C1 segment of cervical spinal cord (tissue), 14 donors: ENCODE measurements around the gene EXD3.
"Not testable (repeated sequence)": the region's sequence is repeated elsewhere in the genome, so short reads cannot be mapped to it uniquely, and the experiment has no call there.

Experiments used
- DNase-seq, 14 donors: peaks; one replicate each; lab custom pipeline; 2025; lab: John Stamatoyannopoulos, UW

The EXD3 gene

DNA sequence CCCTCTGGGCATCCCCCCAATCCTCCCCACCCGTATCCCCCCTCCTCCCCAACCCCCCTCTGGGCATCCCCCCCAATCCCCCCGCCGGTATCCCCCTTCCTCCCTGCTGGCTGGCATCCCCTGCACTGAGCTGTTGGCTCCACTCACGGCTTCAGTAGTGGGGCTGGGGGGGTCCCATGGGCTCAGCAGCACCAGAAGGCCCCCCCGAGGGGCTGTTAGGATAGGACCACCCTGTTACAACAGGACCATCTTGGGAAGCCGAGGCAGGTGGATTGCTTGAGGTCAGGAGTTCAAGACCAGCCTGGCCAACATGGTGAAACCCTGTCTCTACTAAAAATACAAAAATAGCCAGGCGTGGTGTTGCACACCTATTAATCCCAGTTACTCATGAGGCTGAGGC, 42.4 kb downstream of the EXD3 start:
- DNase-seq: no peak

DNA sequence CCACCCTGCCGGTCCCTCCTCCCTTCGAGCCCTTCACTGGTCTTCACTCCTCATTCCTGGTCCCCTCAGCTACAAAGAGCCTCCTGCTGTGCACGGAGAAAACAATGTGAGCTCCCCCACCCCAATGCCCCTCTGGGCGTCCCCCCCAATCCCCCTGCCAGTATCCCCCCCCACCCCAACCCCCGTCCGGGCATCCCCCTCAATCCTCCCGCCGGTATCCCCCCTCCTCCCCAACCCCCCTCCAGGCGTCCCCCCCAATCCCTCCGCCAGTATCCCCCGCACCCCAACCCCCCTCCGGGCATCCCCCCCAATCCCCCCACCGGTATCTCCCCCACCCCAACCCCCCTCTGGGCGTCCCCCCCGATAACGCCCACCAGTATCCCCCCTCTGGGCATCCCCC, 42.8 kb downstream of the EXD3 start:
- no peak for DNase-seq

DNA sequence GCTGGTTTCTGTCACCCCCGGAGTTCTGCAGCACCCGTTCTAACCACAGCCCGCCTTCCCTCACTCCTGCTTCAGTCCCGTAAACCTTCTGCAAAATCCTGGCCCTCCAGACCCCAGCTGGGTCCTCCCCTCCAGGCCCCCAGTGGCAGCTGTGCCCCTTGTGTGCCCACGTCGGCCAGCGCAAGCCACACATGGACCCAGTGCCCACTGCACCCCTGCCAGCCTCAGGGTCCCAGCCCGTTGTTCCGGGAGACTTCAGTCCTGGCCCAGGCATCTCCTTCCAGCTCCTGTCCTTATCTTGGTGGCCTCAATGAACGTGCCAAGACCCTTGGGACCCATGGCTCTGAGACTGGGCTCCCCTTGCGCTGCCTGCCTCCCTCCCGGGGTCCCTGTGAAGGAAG, 43.2 kb downstream of the EXD3 start:
- DNase-seq: no peak

DNA sequence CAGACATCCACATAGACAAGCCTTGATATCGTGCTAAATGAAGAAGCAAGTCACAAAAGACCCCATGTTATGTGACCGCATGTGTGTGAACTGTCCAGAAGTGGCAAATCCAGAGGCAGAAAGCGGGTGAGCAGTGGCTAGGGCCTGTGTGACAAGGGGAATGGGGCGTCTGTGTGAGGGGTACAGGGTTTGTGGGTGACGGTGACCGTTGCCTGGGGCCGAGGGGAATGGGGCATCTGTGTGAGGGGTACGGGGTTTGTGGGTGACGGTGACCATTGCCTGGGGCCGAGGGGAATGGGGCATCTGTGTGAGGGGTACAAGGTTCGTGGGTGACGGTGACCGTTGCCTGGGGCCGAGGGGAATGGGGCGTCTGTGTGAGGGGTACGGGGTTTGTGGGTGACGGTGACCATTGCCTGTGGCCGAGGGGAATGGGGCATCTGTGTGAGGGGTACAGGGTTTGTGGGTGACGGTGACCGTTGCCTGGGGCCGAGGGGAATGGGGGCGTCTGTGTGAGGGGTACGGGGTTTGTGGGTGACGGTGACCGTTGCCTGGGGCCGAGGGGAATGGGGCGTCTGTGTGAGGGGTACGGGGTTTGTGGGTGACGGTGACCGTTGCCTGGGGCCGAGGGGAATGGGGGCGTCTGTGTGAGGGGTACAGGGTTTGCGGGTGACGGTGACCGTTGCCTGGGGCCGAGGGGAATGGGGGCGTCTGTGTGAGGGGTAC, 44.1 kb downstream of the EXD3 start:
- not testable (repeated sequence) for DNase-seq

DNA sequence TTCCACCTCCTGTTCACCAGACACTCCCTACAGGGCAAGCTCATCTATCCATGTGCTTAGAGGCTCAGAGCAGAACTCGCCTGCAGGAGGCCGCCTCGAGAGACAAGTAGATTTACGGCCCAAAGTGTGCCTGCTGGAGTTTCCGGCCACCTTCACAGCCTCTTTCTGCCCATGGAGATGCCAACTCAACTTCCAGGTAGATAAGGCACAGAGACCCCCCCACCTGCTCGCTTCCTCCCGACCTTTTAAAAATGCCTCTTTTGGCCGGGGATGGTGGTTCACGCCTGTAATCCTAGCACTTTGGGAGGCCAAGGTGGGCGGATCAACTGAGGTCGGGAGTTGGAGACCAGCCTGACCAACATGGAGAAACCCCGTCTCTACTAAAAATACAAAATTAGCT, 46.6 kb downstream of the EXD3 start:
- DNase-seq: no peak

DNA sequence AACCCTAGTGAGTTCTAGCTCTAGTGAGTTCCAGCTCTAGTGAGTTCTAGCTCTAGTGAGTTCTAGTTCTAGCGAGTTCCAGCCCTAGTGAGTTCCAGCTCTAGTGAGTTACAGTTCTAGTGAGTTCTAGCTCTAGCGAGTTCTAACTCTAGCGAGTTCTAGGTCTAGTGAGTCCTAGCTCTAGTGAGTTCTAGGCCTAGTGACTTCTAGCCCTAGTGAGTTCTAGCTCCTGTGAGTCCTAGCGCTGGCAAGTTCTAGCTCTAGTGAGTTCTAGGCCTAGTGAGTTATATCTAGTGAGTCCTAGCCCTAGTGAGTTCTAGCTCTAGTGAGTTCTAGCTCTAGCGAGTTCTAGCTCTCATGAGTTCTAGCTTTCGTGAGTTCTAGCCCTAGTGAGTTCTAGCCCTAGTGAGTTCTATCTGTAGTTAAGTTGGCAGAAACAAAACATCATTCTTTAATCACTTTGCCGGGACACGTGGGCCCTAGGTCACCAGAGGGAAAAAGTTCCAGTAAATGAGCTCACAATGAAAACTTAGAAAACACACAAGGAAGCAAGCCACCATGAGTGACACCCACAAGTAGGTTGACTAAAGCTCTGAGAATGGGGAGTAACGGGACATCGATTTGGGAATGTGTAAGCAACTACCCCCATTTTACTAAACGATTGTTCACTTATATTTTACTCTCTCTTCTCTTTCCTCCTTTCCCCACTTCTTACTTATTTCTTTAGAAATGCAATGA, 47.5 kb downstream of the EXD3 start:
- no peak for DNase-seq

DNA sequence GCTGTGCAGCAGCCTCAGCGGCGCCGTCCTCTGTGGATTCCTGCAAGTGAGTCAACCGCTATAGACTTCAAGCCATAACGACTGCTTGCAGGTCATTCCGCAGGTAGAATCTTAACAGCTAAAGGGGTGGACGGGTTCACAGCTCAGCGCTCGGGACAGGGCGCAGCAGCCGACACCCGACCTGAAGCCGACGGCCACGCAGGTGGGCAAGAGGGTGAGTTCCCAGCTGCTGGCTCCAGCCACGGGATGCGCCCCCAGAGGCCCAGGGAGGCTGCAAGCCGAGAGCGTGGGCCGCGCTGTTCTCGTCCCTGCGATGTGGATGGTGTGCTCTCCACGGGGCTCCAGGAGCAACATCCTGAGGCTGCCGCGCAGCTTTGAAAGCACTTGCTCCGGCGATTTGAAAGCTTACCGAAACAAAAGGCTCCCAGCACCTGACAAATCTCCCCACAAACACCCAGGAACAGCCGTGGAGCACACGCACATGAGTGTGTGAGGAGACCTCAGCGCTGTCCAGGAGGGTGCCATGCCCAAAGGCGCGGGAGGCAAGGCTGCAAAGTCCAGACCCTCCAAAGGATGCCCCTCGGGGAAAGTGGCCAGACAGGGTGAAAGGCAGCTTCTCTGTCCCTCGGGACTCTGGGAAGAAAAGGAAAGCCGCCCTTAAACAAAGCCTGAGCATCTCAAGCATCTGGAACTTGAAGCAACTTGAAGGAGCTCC, 48.7 kb downstream of the EXD3 start:
- DNase-seq: no peak

DNA sequence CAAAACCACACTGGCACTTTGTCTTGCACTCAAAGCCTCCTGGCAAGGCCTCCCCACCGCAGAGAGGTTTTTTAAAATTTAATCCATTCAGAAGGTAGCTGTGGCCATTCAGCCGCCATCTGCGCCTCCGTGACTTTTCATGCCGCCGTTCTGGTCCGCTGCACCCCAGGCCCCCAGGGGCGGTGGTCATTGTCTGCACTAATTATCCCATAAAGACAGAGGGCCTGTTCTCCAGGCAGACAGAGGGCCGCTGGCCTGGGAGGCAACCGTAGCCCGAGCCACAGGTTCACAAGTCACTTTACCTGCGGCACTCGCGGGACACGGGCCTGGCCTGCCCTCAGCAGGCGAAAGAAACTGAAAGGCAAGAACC, 49.4 kb downstream of the EXD3 start:
- DNase-seq: no peak

DNA sequence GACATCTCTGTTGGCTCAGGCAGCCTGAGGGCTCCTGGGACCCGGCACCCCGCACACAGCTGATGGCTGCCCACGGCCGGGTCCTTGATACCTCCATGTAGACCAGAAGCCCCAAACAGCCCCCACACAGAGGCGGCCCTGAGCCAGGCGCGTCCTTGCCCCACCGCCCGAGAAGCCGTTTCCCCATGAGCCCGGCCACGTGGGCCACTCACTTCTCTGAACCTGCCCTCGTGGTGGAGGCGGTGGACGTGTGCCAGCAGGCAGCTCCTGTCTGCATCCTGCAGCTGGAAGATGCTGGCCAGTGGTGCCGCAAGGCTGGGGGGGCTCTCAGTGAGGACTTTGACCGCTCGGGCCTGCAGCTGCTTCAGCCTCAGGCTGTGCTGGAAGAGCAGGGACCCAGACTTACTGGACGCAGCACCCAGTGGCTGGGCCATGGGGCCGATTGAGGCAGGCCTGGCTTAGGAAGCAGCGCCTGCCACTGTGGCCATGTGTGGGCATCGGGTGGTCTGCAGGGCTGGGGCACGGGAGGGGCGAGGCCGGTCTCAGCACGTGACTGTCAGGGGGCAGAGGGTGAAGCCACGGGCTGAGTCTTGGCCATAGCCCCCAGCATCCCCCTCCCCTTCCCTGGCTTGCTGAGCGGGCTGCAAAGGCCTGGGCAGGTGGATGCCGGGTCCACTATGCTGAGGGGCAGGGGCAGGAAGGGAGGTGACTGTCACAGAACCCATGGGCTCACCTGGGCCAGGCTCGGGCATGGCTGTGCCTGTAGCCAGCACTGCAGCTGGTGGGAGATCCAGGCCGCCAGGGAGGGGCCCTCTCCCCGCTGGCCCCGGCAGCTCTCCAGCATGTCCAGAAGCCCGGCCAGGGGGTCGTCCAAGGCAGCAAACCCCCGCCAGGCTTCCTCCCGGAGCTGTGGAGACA, 50.0 kb downstream of the EXD3 start:
- no peak for DNase-seq

DNA sequence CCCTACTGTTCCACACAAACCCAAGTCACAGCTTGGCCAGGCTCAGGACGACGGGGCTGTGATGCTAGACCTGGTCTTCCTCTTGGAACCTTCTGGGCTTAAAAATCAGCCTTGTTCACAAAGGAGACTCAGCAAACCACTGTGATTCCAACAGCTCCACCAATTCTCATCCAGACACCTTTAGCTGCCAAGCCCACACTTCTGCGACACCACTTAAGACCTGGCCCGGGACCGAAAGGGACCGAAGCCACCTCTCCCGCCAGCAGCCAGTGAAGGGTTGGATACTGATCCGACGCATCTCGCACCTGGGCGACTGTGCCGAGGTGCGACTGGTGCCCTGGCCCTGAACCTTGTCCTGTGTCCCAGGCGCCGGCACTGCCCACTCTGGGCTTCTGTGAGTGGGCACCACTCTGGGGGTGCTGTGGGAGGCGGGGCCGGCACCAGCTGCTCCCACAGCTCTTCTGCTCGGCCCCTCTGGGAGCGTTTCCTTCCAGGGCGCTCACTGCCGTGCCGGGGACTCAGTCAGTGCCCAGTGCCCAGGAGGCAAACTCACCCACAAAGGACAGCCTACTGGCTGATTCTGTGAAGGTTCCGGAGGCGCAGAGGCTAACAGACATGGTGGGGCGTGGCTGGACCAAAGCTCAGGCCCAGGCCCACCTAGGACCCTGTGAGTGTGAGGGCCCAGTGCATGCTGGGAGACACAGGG, 50.9 kb downstream of the EXD3 start:
- no peak for DNase-seq

DNA sequence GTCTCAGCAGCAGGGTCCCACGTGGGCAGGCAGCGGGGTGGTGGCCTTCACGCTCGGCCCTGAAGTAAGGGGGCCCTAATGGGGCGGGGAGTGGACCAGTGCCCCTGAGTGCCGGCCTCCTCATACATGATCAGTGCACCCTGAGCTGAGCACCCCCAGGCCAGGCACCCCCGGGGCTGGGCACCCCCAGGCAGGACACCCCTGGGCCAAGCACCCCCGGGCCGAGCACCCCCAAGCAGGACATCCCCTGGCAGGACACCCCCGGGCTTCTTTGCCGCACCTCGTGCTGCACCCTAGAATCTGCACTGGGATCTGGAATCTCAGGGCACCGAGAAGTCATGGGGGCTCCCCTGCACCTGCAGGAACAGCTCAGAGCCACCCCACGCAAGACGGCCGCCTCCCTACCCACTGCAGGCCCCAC, 51.4 kb downstream of the EXD3 start:
- no peak for DNase-seq

DNA sequence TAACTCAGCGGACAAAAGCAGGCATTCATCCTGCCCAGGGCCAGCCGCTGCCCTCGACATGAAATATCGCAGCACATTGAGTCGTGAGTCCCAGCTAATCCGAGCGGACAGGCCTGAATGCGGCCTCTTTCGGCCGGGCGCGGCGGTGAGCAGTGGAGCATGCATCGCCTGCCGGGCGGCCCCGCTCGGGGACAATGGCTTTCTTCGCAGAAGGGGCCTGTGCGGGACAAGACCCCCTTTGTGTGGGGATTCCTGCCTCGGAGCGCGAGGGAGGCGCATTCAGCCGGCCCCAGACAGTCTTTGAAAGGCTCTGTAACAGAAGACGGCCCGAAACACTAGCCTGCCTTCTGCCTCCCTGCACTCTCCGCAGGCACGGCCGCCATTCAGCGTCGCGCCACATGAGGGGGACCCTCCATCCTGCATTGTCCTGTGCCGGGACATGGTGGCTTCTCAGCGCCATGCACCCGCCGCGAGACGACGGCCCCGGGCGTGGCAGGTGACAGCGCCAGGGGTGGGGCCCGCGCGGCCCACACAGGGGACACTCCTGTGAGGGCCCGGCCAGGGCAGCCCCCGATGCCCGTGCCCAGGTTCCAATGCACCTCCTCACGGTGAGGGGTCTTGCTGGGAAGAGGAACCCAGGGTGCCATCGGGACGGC, 52.0 kb downstream of the EXD3 start:
- DNase-seq: peak in 6 of 14 donors; percentile 3 to 61 (median 16)

DNA sequence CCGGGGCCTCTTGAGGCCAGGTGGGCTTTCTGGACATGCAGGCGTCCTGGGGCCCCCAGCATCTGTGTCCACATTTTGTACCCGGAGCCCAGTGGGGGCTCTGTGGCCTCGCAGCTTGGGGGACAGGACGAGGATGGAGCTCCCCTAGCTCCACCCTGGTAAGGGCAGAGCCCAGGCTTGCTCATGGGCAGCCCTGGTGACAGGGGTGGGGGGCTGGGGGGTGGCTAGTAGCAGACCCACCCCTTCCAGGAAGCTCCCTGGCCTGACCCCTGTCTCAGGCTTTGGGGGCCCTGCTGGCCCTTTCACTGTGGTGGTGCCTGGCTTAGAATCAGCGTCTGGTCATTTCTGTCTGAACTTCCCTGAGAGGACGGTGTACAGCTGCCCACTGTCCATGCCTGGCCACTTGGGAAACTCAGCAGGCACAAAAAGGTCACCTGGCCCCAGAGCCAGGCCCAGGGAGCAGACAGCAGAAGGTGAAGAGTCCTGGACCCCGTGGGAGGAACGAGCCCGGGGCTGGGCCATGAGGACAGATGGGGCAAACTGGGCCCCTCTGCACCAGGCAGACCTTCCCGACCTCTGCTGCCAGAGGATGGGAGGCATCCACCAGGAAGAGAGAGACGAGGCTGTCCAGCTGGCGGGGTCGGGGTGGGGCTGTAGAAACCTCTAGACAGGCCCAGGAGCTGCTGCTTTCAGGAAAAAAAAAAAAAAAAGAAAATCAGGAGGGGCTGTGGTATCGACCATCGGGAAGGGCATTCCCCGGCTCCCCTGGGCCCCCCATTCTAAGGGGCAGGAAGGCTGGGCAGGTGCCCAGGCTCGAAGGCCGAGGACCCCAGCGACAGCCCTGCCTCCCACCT, 52.8 kb downstream of the EXD3 start:
- no peak for DNase-seq

DNA sequence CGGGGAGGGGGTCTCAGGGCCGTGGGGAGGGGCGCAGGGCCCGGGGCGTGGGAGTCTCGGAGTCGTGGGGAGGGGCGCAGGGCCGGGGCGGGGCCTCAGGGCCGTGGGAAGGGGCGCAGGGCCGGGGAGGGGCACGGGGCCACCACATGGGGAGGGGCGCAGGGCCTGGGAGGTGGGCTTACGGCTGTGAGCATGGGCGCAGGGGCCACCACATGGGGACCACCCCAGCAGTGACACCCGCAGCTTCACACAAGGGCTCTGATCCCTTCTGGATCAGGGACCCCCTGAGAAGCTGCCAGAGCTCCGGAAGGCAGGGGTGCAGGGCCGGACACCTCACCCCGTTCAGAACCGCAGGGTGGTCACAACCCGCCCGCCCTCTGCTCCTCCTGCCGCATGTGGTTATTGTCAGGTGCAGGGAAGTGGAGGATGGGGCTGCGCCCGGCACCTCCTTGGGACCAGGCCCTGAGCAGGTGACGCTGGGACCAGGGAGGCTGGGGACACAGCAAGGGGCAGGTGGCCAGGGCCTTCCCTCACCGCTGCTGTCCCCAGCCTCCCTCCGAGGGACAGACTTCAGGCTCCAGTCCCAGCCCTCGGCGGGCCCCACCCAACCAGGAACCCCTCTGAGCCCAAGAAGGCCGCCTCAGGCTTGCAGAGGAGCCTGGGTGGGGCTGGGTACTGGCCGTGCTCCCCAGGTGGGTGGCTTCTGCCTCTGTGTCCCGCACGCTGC, 53.7 kb downstream of the EXD3 start:
- no peak for DNase-seq

DNA sequence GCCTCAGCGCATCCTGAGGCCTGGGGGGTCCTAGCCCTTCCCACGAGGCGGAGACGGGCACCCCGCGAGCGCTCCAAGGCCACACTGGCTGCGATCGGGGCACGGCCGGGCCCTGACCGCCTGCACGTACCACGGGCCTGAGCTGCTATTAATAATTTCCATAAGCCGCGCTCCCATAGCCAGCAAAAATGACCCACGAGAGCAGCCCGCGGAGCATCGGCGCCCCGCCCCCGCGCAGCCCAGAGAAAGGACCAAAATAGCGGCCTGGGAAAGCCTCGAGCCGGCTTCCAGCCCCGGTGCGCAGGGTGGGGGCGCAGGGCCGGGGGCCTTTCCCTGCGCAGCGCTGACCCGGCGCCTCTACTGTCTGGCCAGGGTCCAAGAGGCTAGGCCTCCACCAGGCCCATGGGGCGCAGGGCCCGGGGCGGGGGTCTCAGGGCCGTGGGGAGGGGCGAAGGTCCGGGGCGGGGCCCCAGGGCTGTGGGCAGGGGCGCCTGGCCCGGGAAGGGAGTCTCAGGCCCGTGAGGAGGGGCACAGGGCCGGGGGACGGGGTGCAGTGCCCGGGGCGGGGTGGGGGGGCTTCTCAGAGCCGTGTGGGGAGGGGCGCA, 54.4 kb downstream of the EXD3 start:
- no peak for DNase-seq

DNA sequence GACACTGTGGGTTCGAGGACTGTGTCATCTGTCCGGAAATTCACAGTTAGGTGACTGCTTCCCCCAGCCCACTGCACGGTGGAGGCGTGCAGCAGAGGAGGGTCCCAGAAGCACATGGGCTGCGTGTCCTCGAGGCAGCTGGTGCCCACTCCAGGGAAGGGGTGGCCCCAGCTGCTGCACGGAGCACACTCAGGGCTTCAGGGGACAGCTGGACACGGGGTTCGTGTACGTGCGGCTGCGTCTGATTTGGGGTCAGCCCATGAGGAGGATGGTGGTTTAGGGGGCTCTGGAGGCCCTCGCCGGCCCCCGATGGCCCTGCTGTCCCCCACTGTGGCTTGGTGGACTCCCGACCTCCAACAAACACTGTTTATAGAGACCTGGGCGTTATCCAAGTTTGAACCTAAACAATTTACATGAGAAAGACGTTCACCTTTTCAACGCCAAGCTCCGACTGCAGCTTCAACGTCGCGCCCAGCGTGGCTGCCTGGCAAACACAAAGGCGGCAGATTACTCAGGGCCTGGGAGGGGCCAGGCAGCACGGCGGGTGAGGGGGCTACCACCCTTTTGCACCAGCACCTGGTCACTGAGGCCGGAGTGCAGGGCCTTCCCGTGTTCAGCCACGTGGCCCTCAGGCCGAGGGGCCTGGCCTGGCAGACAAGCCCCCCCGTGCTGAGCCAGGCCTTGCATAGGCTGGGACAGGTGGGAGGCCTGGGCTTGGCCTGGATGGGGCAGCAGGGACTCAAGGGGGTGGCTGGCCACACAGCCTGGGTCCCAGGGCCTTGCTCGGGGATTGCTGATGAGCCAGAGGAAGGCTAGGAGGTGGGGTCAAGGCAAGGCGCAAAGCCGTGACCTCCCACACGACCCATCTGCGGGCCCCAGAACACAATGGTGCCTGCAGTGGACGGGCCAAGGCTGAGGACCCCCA, 55.2 kb downstream of the EXD3 start:
- DNase-seq: no peak

DNA sequence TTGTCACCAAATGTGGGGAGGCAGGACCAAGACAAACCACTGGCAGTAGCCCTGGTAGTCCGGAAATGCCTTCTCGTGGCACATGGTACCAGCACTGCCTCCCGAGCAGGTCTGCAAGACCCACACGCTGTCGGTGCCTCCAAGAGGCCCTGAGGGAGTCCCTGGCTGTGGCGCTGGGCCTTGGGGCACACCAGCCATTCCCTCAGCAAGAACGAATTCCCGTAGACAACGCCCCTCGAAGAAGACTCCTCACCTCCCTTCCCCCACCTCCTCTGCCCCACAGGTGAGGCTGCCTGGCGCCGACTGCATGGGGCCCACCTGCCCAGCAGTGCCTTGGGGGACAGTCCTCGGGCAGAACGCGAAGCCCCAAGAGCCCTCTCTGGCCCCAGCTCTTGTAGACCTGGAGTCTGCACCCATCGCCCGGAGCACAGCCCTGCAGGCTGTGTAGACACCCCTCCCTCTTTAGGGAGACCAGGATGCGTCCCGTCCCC, 56.0 kb downstream of the EXD3 start:
- no peak for DNase-seq
